Measurements from ENCODE around the gene PRPF6.

- no peak for TF ChIP-seq CTCF (IDR thresholded peaks at IDR 0.05 in 4 of 5, conservative IDR thresholded peaks at IDR 0.05 in 1 of 5)
- no peak for TF ChIP-seq POLR2A (IDR thresholded peaks at IDR 0.05)
Measured at GRCh38 chr20:63959699-63960075, 21.2 kb upstream of the PRPF6 start.

Data from gastrocnemius medialis (tissue), 4 donors.